Upper lobe of right lung (tissue), 1 donor: ENCODE results near the gene PCSK2. TPM values are rescaled to one million over a fixed set of nuclear protein-coding genes. Genes with fewer than 3 reads are reported as not detected.

Experiments
- ATAC-seq: fragments of 200-7000 bp; cut with Tn5 transposase; one replicate; pipeline ENCODE4 v1.9.1; 2020; ENCODE audit warnings: mild to moderate bottlenecking, moderate library complexity
- DNase-seq: peaks from one replicate; pipeline ENCODE4 v3.0.0-alpha.2; 2020
- H3K27ac ChIP-seq: fragments of 200-600 bp; one replicate; pipeline ENCODE4 v1.8.0; 2022
- H3K27me3 ChIP-seq: fragments of 200-600 bp; one replicate; pipeline ENCODE4 v1.8.0; 2022; ENCODE audit warnings: mild to moderate bottlenecking
- H3K36me3 ChIP-seq: fragments of 200-600 bp; one replicate; pipeline ENCODE4 v1.8.0; 2022
- H3K4me1 ChIP-seq: fragments of 200-600 bp; one replicate; pipeline ENCODE4 v1.8.0; 2022
- H3K4me3 ChIP-seq: fragments of 200-600 bp; one replicate; pipeline ENCODE4 v1.8.0; 2022; ENCODE audit warnings: mild to moderate bottlenecking
- H3K9me3 ChIP-seq: fragments of 200-600 bp; one replicate; pipeline ENCODE4 v1.8.0; 2022
- CTCF ChIP-seq: fragments of 200-600 bp; IDR thresholded peaks from one replicate; pipeline ENCODE4 v1.8.0; 2022; ENCODE audit warnings: antibody characterized with exemption
- intact Hi-C: fragments of 100-400 bp; cut with DNase I; formaldehyde crosslinking; loops from one replicate; pipeline ENCODE4 v1.11.0; 2022
- total RNA-seq: library from RNA; stranded (reverse); fragmentation: NEBNext Ultra II Directional; extraction: Animal tissue kit (Norgen Biotek cat#: 25700); gene quantifications from one replicate; pipeline ENCODE4 v1.2.1, GENCODE V29; 2021
- donor health status: DM: no; HTN: yes; CAD: no; lungs with severe emphysema.

The PCSK2 gene
- total RNA-seq, 1 donor from 2014 or later = 17.7 TPM

- H3K27me3 ChIP-seq = no peaks in the 10 kb centered on the region
- no peaks in the 10 kb centered on the region for H3K36me3 ChIP-seq
- no peak overlapping the region for H3K4me3 ChIP-seq
- intact Hi-C loops = no loop called here
- H3K9me3 ChIP-seq = no peaks in the 10 kb centered on the region
- ATAC-seq = no peak
- no peak overlapping the region for H3K27ac ChIP-seq
- H3K4me1 ChIP-seq = no peaks in the 10 kb centered on the region
- no peak for TF ChIP-seq CTCF
- DNase-seq = no peak
These were observed 172.6 kb downstream of the PCSK2 start for GRCh38 chr20:17399303-17399985.

- H3K9me3 ChIP-seq = no peaks in the 10 kb centered on the region
- H3K4me3 ChIP-seq = no peak overlapping the region
- intact Hi-C loops = no loop called here
- no peak for ATAC-seq
- TF ChIP-seq CTCF = no peak
- H3K4me1 ChIP-seq = no peaks in the 10 kb centered on the region
- H3K36me3 ChIP-seq = no peaks in the 10 kb centered on the region
- no peak for DNase-seq
- no peaks in the 10 kb centered on the region for H3K27me3 ChIP-seq
- H3K27ac ChIP-seq = no peak overlapping the region
These were observed 176.6 kb downstream of the PCSK2 start for GRCh38 chr20:17403461-17403860.

- DNase-seq (no peak), ATAC-seq (no peak)
- Histone ChIP-seq H3K27me3 (no peaks in the 10 kb centered on the region), H3K4me1 (no peaks in the 10 kb centered on the region), H3K4me3 (no peak overlapping the region), H3K9me3 (no peaks in the 10 kb centered on the region), H3K36me3 (no peaks in the 10 kb centered on the region), H3K27ac (no peak overlapping the region)
- intact Hi-C loops = no loop called here
- no peak for TF ChIP-seq CTCF
These were observed 179.3 kb downstream of the PCSK2 start for GRCh38 chr20:17406051-17406590.

GRCh38 chr20:17407550-17407949 lies 180.7 kb downstream of the PCSK2 start:
- no peak for ATAC-seq
- Histone ChIP-seq H3K36me3 (no peaks in the 10 kb centered on the region), H3K4me1 (no peaks in the 10 kb centered on the region), H3K9me3 (no peaks in the 10 kb centered on the region), H3K27ac (no peak overlapping the region), H3K27me3 (no peaks in the 10 kb centered on the region), H3K4me3 (no peak overlapping the region)
- no peak for DNase-seq
- no peak for TF ChIP-seq CTCF
- intact Hi-C loops = no loop called here

- intact Hi-C loops = no loop called here
- no peak for ATAC-seq
These were observed 190.4 kb downstream of the PCSK2 start for GRCh38 chr20:17417225-17417624.

More at GRCh38 chr20:17417225-17417624, 190.4 kb downstream of the PCSK2 start:
- no peak for TF ChIP-seq CTCF
- Histone ChIP-seq H3K27ac (no peak overlapping the region), H3K9me3 (no peaks in the 10 kb centered on the region), H3K27me3 (no peaks in the 10 kb centered on the region), H3K4me3 (no peak overlapping the region), H3K4me1 (no peaks in the 10 kb centered on the region), H3K36me3 (no peaks in the 10 kb centered on the region)
- DNase-seq = no peak
